Neural progenitor cell (in vitro differentiated cells): ENCODE results near the gene TMEM14C. TPM values are rescaled to one million over a fixed set of nuclear protein-coding genes. Genes with fewer than 3 reads are reported as not detected.
A peak's percentile ranks its signal among the peaks of the same experiment; 100 is the strongest.

Source experiments
- DNase-seq: peaks from one replicate; pipeline ENCODE4 v3.0.0-alpha.2; 2016; ENCODE audit warnings: low spot score
- H2AFZ ChIP-seq: fragments of 200-600 bp; sonication (generic); replicated peaks from 2 replicates; pipeline ENCODE4 v1.6.1; 2016; ENCODE audit warnings: antibody characterized with exemption
- H3F3A ChIP-seq: fragments of 200-600 bp; sonication (generic); 2 replicates; pipeline ENCODE4 v1.6.1; 2016; ENCODE audit warnings: antibody characterized with exemption, low read depth
- H3K27ac ChIP-seq: fragments of 200-600 bp; sonication (generic); 2 replicates; pipeline ENCODE4 v1.5.1; 2016; ENCODE audit warnings: mild to moderate bottlenecking
- H3K27me3 ChIP-seq: fragments of 200-600 bp; sonication (generic); 2 replicates; pipeline ENCODE4 v1.6.1; 2016; ENCODE audit warnings: mild to moderate bottlenecking, moderate library complexity
- H3K36me3 ChIP-seq: fragments of 200-600 bp; sonication (generic); 2 replicates; pipeline ENCODE4 v1.5.1; 2016
- H3K4me1 ChIP-seq: fragments of 200-600 bp; sonication (generic); 2 replicates; pipeline ENCODE4 v1.6.1; 2016; ENCODE audit warnings: mixed run types
- H3K4me2 ChIP-seq: fragments of 200-600 bp; sonication (generic); 2 replicates; pipeline ENCODE4 v1.6.1; 2016
- H3K4me3 ChIP-seq: fragments of 200-600 bp; sonication (generic); 2 replicates; pipeline ENCODE4 v1.5.1; 2016
- H3K79me2 ChIP-seq: fragments of 200-600 bp; sonication (generic); 2 replicates; pipeline ENCODE4 v1.6.1; 2016; ENCODE audit warnings: low read depth
- H3K9ac ChIP-seq: fragments of 200-600 bp; sonication (generic); 2 replicates; pipeline ENCODE4 v1.6.1; 2016
- H3K9me3 ChIP-seq: fragments of 200-600 bp; sonication (generic); 2 replicates; pipeline ENCODE4 v1.5.1; 2016; ENCODE audit warnings: low read depth
- H4K20me1 ChIP-seq: fragments of 200-600 bp; sonication (generic); 2 replicates; pipeline ENCODE4 v1.6.1; 2016; ENCODE audit warnings: low read depth
- H3K27ac Mint-ChIP-seq: 3 replicates; pipeline ENCODE4 v1.8.0; 2021; ENCODE audit warnings: mixed read lengths
- H3K27me3 Mint-ChIP-seq: 2 replicates; pipeline ENCODE4 v1.8.0; 2022; ENCODE audit warnings: low read depth, mild to moderate bottlenecking, inconsistent platforms, moderate library complexity, mixed read lengths; ENCODE audit not compliant: insufficient read depth
- H3K36me3 Mint-ChIP-seq: 3 replicates; pipeline ENCODE4 v1.8.0; 2021; ENCODE audit warnings: mixed read lengths
- H3K4me1 Mint-ChIP-seq: 3 replicates; pipeline ENCODE4 v1.8.0; 2021; ENCODE audit warnings: mixed read lengths
- H3K4me3 Mint-ChIP-seq: 3 replicates; pipeline ENCODE4 v1.8.0; 2021; ENCODE audit warnings: mild to moderate bottlenecking, moderate library complexity, mixed read lengths
- H3K9me3 Mint-ChIP-seq: 3 replicates; pipeline ENCODE4 v1.8.0; 2020; ENCODE audit warnings: mixed read lengths
- CTCF ChIP-seq: fragments of 200-600 bp; sonication (generic); IDR thresholded peaks from 2 replicates; pipeline ENCODE4 v1.5.1; 2017; ENCODE audit warnings: antibody characterized with exemption, mild to moderate bottlenecking
- EZH2 ChIP-seq: fragments of 200-600 bp; sonication (generic); IDR thresholded peaks from 2 replicates; pipeline ENCODE4 v1.6.1; 2017; ENCODE audit warnings: antibody characterized with exemption, mild to moderate bottlenecking, moderate library complexity
- EZH2phosphoT487 ChIP-seq: fragments of 200-600 bp; sonication (generic); IDR thresholded peaks from 2 replicates; pipeline ENCODE4 v1.6.1; 2017; ENCODE audit warnings: antibody characterized with exemption
- total RNA-seq: library from RNA; depleted of rRNA; stranded (reverse); fragments of >200 nt; gene quantifications from 2 replicates; pipeline ENCODE4 v1.2.3, GENCODE V29; 2015; ENCODE audit warnings: low replicate concordance

Gene TMEM14C
- total RNA-seq, 1 donor from 2014 or later, result 315 TPM

GRCh38 chr6:10692965-10693538 is 29.8 kb upstream of the TMEM14C start:
- Histone ChIP-seq H3K4me3 (peak overlapping the region; percentile 92), H4K20me1 (no peaks in the 10 kb centered on the region), H3K79me2 (peaks cover 55% of the 10 kb centered on the region), H3K27me3 (no peaks in the 10 kb centered on the region), H3K9ac (peak overlapping the region; percentile 93), H3K4me1 (peaks cover 37% of the 10 kb centered on the region), H3K27ac (peak overlapping the region; percentile 99), H3K4me2 (peak overlapping the region; percentile 87), H2AFZ (no peak overlapping the region), H3K9me3 (no peaks in the 10 kb centered on the region), H3F3A (peaks cover 52% of the 10 kb centered on the region), H3K36me3 (no peaks in the 10 kb centered on the region)
- Mint-ChIP-seq H3K27me3 (peaks cover 2% of the 10 kb centered on the region), H3K36me3 (no peaks in the 10 kb centered on the region), H3K4me3 (peak overlapping the region; percentile 99), H3K9me3 (no peaks in the 10 kb centered on the region), H3K4me1 (peaks cover 35% of the 10 kb centered on the region), H3K27ac (peak overlapping the region; percentile 5)
- peak; percentile 76 for DNase-seq
- TF ChIP-seq EZH2, result no peak
- TF ChIP-seq CTCF, result no peak
- no peak for TF ChIP-seq EZH2phosphoT487

- TF ChIP-seq CTCF (no peak), EZH2phosphoT487 (no peak), EZH2 (no peak)
- Mint-ChIP-seq H3K9me3 (no peaks in the 10 kb centered on the region), H3K4me1 (peaks cover 35% of the 10 kb centered on the region), H3K36me3 (peaks cover 4% of the 10 kb centered on the region), H3K27ac (peak within 1 kb of the TSS; percentile 100), H3K27me3 (peaks cover 2% of the 10 kb centered on the region), H3K4me3 (peak within 1 kb of the TSS; percentile 99)
- Histone ChIP-seq H3K9me3 (no peaks in the 10 kb centered on the region), H3K27ac (peak within 1 kb of the TSS; percentile 99), H4K20me1 (no peaks in the 10 kb centered on the region), H3K9ac (peak within 1 kb of the TSS; percentile 93), H3K4me3 (peak within 1 kb of the TSS; percentile 92), H3K4me2 (peak within 1 kb of the TSS; percentile 87), H3K27me3 (no peaks in the 10 kb centered on the region), H3K4me1 (peaks cover 37% of the 10 kb centered on the region), H3K79me2 (peaks cover 69% of the 10 kb centered on the region), H2AFZ (peak within 1 kb of the TSS; percentile 100), H3K36me3 (no peaks in the 10 kb centered on the region), H3F3A (peaks cover 52% of the 10 kb centered on the region)
- peak; percentile 97 for DNase-seq
Observed at GRCh38 chr6:10694302-10695085, 28.4 kb upstream of the TMEM14C start, which contains the start of the genes C6orf52 and PAK1IP1. Gene C6orf52 (minus strand): TSS chr6:10694616. CDS start chr6:10687550, 7,066 bp downstream. Gene PAK1IP1 (plus strand): TSS chr6:10694972. CDS start chr6:10694986, 14 bp downstream.

- Histone ChIP-seq H4K20me1 (no peaks in the 10 kb centered on the region), H3K27me3 (no peaks in the 10 kb centered on the region), H3K4me1 (peaks cover 33% of the 10 kb centered on the region), H3K27ac (peak overlapping the region; percentile 99), H3K9me3 (no peaks in the 10 kb centered on the region), H2AFZ (peak overlapping the region; percentile 55), H3K9ac (peak overlapping the region; percentile 93), H3K4me3 (peak overlapping the region; percentile 92), H3K4me2 (peak overlapping the region; percentile 87), H3K79me2 (peaks cover 69% of the 10 kb centered on the region), H3F3A (peaks cover 46% of the 10 kb centered on the region), H3K36me3 (no peaks in the 10 kb centered on the region)
- no peak for TF ChIP-seq CTCF
- no peak for TF ChIP-seq EZH2phosphoT487
- no peak for TF ChIP-seq EZH2
- Mint-ChIP-seq H3K36me3 (peaks cover 4% of the 10 kb centered on the region), H3K27me3 (peaks cover 2% of the 10 kb centered on the region), H3K4me1 (peaks cover 35% of the 10 kb centered on the region), H3K27ac (peak overlapping the region; percentile 100), H3K4me3 (peak overlapping the region; percentile 99), H3K9me3 (no peaks in the 10 kb centered on the region)
- DNase-seq, result no peak
Observed at GRCh38 chr6:10695086-10695657, 27.7 kb upstream of the TMEM14C start.
